Adrenal gland (tissue), 12 donors: ENCODE data around the gene TMEM41B. TPM values are rescaled to one million over a fixed set of nuclear protein-coding genes. Genes with fewer than 3 reads are reported as not detected.

ENCODE experiments used
- DNase-seq, 7 donors: peaks; one replicate each; pipeline ENCODE4 v3.0.0-alpha.2; 2019 to 2020
- H3K27ac ChIP-seq, 5 donors: fragments of 200-600 bp; sonication (generic) in 4 of 5; 1 replicate in 3 of 5; 2 replicates in 2 of 5; pipeline versions ENCODE4 v1.5.1 to v1.8.0; 2016 to 2020; ENCODE audit warnings: mild to moderate bottlenecking in 1 of 5
- H3K27me3 ChIP-seq: fragments of 200-600 bp; 2 replicates; pipeline ENCODE4 v1.8.0; 2021
- H3K36me3 ChIP-seq, 2 donors: fragments of 200-600 bp; replicated peaks in 1 of 2; 1 replicate in 1 of 2; 2 replicates in 1 of 2; pipeline versions ENCODE4 v1.5.1 to v1.8.0; 2018 to 2022
- H3K4me1 ChIP-seq, 2 donors: fragments of 200-600 bp; replicated peaks in 1 of 2; 1 replicate in 1 of 2; 2 replicates in 1 of 2; pipeline versions ENCODE4 v1.5.1 to v1.8.0; 2018 to 2021
- H3K4me3 ChIP-seq, 4 donors: fragments of 200-600 bp; sonication (generic) in 3 of 4; one replicate each; pipeline ENCODE4 v1.5.1; 2016 to 2018
- H3K9me3 ChIP-seq, 3 donors: fragments of 200-600 bp; sonication (generic) in 1 of 3; replicated peaks in 1 of 3; 1 replicate in 2 of 3; 2 replicates in 1 of 3; pipeline versions ENCODE4 v1.5.1 to v1.8.0; 2016 to 2021
- POLR2A ChIP-seq, 2 donors: fragments of 450-650 bp; IDR thresholded peaks; one replicate each; pipeline ENCODE4 v1.6.1; 2017; ENCODE audit warnings: antibody characterized with exemption in 2 of 2, mild to moderate bottlenecking in 2 of 2, moderate library complexity in 1 of 2
- WGBS, 4 donors: extraction: QIAGEN DNeasy Blood & Tissue Kit in 2 of 4; methylation state at CpG; one replicate each; pipeline versions ENCODE4 v1.1.5 to v1.1.7; 2013 to 2017; 5-methylcytosine and 5-hydroxymethylcytosine counted together
- intact Hi-C, 2 donors: fragments of 100-400 bp; cut with DNase I; formaldehyde crosslinking; loops; one replicate each; pipeline versions ENCODE4 v1.14.1 to v1.15.0; 2022 to 2023
- polyA plus RNA-seq, 3 donors: library from polyadenylated mRNA; stranded (reverse); fragments of 200-250 nt in 2 of 3; fragments of 350-450 nt in 1 of 3; fragmentation: Illumina TruSeq in 1 of 3; extraction: RNeasy Lipid Tissue Mini Kit (QIAGEN cat#74804) in 1 of 3; gene quantifications; one replicate each; pipeline ENCODE4 v1.2.3, GENCODE V29; 2013 to 2014
- total RNA-seq, 9 donors: library from RNA; depleted of rRNA in 4 of 9; stranded (reverse); fragments of >200 nt in 4 of 9; fragments of 120-200 nt in 1 of 9; fragmentation: NEBNext Ultra II Directional in 1 of 9; extraction: Animal tissue kit (Norgen Biotek cat#: 25700) in 1 of 9; gene quantifications; one replicate each; pipeline versions ENCODE4 v1.1.0 to v1.2.4, GENCODE V29; 2013 to 2023
- TF ChIP-seq, protein P1 (sequence below), 6 experiments: fragments of 450-650 bp in 4 of 6; fragments of 200-600 bp in 2 of 6; sonication (generic) in 1 of 6; IDR thresholded peaks; 1 replicate in 5 of 6; 2 replicates in 1 of 6; pipeline versions ENCODE4 v1.5.1 to v1.8.0; 2016 to 2021; ENCODE audit warnings: antibody characterized with exemption in 6 of 6, mild to moderate bottlenecking in 2 of 6, moderate library complexity in 1 of 6
- donor health status: healthy with polysubstance abuse.
- donor health status: Bipolar disorder and iron deficiency.
- donor health status: DM: yes; HTN: yes; CAD: no.
- donor health status: DM: no; HTN: no; CAD: no.
- donor health status: DM: no; HTN: no; CAD: no.
- donor health status: DM: yes; HTN: yes; CAD: no.

TMEM41B gene
- total and polyA plus RNA-seq, 12 donors = 17.6 to 58.8 (median 27.7) TPM

DNA sequence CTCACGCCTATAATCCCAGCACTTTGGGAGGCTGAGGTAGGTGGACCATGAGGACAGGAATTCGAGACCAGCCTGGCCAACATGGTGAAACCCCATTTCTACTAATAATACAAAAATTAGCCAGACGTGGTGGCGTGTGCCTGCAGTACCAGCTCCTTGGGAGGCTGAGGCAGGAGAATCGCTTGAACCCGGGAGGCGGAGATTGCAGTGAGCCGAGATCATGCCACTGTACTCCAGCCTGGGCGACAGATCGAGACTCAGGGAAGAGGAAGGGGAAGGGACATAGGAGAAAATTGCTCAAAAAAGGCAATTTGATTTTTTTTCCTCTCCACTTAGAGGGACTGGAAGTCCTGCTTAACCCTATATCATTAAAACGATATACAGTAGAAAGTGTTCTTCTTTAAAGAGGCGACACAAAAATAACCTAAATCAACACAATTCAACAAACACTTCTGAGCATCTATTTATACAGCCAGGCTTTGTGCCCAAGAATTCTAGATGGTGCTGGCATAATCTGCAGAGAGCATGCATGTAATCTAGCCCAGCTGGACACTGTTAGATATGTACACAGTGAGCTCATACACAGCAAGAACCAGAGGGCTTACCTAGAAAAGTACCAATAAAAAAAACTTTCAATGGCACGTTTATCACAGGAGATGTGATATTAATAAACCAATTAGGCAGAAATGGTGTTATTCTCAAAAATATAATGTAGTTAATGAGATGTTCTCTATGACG lies 28.4 kb downstream of the TMEM41B start:
- 93 to 96% (median 95%) methylated on average over 14 of the region's 14 CpGs for WGBS, 4 donors
- DNase-seq = peak in 1 of 7 donors; percentile 24
- no peaks in the 10 kb centered on the region for H3K36me3 ChIP-seq
- H3K4me3 ChIP-seq = no peak overlapping the region
- TF ChIP-seq, protein P1, sequence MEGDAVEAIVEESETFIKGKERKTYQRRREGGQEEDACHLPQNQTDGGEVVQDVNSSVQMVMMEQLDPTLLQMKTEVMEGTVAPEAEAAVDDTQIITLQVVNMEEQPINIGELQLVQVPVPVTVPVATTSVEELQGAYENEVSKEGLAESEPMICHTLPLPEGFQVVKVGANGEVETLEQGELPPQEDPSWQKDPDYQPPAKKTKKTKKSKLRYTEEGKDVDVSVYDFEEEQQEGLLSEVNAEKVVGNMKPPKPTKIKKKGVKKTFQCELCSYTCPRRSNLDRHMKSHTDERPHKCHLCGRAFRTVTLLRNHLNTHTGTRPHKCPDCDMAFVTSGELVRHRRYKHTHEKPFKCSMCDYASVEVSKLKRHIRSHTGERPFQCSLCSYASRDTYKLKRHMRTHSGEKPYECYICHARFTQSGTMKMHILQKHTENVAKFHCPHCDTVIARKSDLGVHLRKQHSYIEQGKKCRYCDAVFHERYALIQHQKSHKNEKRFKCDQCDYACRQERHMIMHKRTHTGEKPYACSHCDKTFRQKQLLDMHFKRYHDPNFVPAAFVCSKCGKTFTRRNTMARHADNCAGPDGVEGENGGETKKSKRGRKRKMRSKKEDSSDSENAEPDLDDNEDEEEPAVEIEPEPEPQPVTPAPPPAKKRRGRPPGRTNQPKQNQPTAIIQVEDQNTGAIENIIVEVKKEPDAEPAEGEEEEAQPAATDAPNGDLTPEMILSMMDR (IDR thresholded peaks at IDR 0.05) = no peak
- TF ChIP-seq POLR2A (IDR thresholded peaks at IDR 0.05) = no peak
- H3K27ac ChIP-seq = no peak overlapping the region
- H3K9me3 ChIP-seq = no peaks in the 10 kb centered on the region
- no peaks in the 10 kb centered on the region for H3K27me3 ChIP-seq
- no peaks in the 10 kb centered on the region for H3K4me1 ChIP-seq
- intact Hi-C loops = no loop called here

DNA sequence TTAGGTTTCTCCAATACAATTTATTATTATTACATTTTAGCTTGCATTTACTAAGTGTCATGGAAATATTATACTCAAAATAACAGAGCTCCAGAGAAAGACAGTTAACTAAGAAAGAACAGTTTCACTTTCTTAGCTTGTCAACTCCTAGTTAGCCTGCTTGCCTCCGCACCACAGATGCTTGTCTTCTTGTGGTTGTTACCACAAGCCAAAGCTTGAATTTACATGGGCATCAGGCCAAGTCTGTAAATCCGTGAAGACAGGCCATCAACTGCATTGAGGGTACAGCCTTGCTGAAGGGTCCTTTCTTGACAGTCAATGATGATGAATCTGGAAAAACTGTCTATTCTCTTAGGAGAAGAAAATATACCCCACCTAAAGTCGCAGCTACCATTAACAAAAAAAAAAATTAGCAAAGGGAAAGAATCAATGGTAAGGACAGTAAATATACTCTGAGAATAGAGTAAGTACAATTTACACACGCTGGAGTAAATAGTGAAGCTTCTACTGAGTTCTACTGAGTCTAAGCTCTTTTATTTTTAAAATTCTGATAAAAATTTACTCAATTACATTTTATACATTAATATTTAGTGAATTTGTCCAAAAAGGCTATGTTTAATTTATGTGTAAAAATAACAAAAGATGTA lies 33.6 kb downstream of the TMEM41B start:
- Histone ChIP-seq H3K36me3 (peaks cover 0 to 4% of the 10 kb centered on the region in 2 donors), H3K9me3 (no peaks in the 10 kb centered on the region), H3K27ac (no peak overlapping the region), H3K27me3 (no peaks in the 10 kb centered on the region), H3K4me3 (no peak overlapping the region), H3K4me1 (no peaks in the 10 kb centered on the region)
- 66 to 69% (median 67%) methylated on average over 4 of the region's 4 CpGs for WGBS, 4 donors
- intact Hi-C loops = no loop called here
- DNase-seq = peak in 1 of 7 donors; percentile 43
- TF ChIP-seq, protein P1 (IDR thresholded peaks at IDR 0.05) = no peak
- no peak for TF ChIP-seq POLR2A (IDR thresholded peaks at IDR 0.05)

DNA sequence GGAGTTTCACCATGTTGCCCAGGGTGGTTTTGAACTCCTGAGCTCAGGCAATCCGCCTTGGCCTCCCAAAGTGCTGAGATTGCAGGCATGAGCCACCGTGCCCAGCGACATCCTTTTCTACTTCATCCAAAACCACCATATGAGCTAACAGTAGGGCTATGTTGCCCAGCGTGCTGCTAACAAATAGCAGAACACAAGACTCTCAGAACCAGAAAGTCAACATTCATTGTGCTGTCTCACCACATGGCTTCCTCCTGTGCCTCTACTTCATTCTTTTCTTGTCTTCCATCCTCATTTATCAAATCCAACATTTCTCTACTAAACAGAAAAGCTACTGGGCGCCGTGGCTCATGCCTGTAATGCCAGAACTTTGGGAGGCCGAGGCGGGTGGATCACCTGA lies 37.2 kb downstream of the TMEM41B start:
- intact Hi-C loops = no loop called here
- H3K9me3 ChIP-seq = no peaks in the 10 kb centered on the region
- 94 to 97% (median 96%) methylated on average over 8 of the region's 8 CpGs for WGBS, 4 donors

DNA sequence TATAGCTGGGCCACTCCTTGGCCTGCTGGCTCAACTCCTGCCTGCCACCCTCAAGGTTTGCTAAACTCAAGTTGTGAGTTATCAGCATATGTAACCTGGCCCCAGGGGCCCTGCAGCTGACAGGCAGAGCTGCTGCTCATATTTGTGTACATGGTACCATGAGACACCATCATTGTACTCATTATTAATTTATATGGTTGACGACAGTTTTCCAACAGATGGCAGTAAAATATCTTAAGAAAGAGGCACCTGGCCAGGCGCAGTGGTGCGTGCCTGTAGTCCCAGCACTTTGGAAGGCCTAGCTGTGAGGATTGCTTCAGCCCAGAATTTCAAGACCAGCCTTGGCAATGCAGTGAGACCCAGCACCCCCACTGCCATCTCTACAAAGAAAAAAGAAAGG lies 37.8 kb downstream of the TMEM41B start:
- Histone ChIP-seq H3K4me3 (no peak overlapping the region), H3K36me3 (peaks cover 0 to 4% of the 10 kb centered on the region in 2 donors), H3K27me3 (no peaks in the 10 kb centered on the region), H3K9me3 (no peaks in the 10 kb centered on the region), H3K27ac (no peak overlapping the region), H3K4me1 (peaks cover 0 to 6% of the 10 kb centered on the region in 2 donors)
- intact Hi-C loops = no loop called here
- 88 to 95% (median 93%) methylated on average over 3 of the region's 3 CpGs for WGBS, 4 donors
- DNase-seq = peak in 2 of 7 donors; percentile 15 to 39
- TF ChIP-seq, protein P1 (IDR thresholded peaks at IDR 0.05) = no peak
- no peak for TF ChIP-seq POLR2A (IDR thresholded peaks at IDR 0.05)

More for the DNA sequence above, 37.2 kb downstream of the TMEM41B start:
- TF ChIP-seq POLR2A (IDR thresholded peaks at IDR 0.05) = no peak
- TF ChIP-seq, protein P1 (IDR thresholded peaks at IDR 0.05) = no peak
- Histone ChIP-seq H3K4me3 (no peak overlapping the region), H3K4me1 (peaks cover 0 to 6% of the 10 kb centered on the region in 2 donors), H3K36me3 (peaks cover 0 to 4% of the 10 kb centered on the region in 2 donors), H3K27me3 (no peaks in the 10 kb centered on the region), H3K27ac (no peak overlapping the region)
- DNase-seq = peak in 1 of 7 donors; percentile 36
